AG10803 (cell line): Measurements from ENCODE around the gene OBI1.

Source experiments
- DNase-seq: peaks from one replicate; pipeline ENCODE4 v3.0.0; 2010; ENCODE audit warnings: low read depth
- H3K4me3 ChIP-seq: 2 replicates; pipeline ENCODE4 v1.5.1; 2011; ENCODE audit warnings: mild to moderate bottlenecking, low read length, control low read depth
- TF ChIP-seq, protein P1 (sequence below): conservative IDR thresholded peaks from 2 replicates; pipeline ENCODE4 v1.5.1; 2011; ENCODE audit warnings: mild to moderate bottlenecking, low read length, control low read depth, inconsistent platforms

The OBI1 gene

DNA sequence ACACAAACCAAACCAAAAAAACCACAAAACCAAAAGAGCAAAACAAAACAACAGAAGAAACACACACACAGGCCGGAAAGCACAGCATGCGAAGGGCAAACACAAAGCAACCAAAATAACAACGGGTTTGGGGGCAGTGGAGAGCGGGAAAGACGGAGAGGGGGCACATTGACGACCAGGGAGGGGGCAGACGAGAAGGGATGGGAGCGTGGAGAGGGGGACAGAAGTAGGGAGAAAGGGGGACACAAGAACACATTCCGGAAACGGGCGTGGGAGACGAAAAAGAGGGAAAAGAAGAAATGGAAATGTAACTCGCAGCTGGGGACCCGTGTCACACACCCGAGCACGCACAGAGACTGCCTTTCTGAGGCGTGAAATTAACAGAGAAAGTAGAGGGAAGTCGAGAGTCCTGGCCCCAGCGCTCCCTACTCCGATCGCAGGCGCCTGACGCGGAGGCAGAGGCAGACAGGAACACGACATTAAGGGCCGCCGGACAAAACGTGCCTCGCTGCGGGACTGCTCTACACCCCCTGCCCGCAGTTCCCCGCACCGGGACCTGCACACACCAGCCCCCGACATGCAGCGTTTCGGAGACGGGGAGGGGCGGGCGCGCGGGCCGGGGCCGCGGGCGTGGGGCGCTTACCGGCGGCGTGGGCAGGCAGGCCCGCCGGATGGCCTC, 56.3 kb downstream of the OBI1 start:
- H3K4me3 ChIP-seq = no peak overlapping the region

DNA sequence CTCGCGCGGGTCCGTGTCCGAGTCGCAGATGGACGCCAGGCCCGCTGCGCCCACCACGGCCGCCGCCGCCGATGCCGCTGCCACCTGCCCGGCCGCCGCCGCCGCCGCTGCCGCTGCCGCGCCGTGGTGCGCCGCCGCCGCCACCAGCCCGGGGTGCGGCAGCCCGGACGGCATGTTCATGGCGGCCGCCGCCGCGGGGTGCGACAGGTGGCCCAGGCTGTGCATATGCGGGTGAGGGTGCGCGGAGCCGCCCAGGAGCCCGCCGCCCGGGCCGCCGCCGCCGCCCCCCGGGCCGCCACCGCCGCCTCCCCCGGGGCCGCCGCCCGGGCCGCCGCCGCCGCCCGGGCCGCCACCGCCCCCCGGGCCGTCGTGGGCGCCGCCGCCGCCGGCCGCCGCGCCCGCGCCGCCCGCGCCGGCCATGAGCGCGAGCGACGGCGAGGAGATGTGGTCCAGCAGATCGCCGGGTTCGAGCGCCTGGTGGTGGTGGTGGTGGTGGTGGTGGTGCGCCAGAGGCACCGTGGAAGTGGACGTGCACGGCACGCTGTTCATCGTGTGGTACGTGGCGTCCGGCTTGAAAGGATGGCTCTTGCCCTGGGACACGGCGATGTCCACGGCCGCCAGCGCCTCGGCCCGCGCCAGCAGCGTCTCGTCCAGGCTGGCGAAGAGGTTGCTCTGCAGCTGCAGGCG, 56.9 kb downstream of the OBI1 start:
- H3K4me3 ChIP-seq = no peak overlapping the region
- DNase-seq = no peak
- TF ChIP-seq, protein P1, sequence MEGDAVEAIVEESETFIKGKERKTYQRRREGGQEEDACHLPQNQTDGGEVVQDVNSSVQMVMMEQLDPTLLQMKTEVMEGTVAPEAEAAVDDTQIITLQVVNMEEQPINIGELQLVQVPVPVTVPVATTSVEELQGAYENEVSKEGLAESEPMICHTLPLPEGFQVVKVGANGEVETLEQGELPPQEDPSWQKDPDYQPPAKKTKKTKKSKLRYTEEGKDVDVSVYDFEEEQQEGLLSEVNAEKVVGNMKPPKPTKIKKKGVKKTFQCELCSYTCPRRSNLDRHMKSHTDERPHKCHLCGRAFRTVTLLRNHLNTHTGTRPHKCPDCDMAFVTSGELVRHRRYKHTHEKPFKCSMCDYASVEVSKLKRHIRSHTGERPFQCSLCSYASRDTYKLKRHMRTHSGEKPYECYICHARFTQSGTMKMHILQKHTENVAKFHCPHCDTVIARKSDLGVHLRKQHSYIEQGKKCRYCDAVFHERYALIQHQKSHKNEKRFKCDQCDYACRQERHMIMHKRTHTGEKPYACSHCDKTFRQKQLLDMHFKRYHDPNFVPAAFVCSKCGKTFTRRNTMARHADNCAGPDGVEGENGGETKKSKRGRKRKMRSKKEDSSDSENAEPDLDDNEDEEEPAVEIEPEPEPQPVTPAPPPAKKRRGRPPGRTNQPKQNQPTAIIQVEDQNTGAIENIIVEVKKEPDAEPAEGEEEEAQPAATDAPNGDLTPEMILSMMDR = no peak

More for the DNA sequence above, 56.3 kb downstream of the OBI1 start:
- TF ChIP-seq, protein P1 = no peak
- DNase-seq = no peak

DNA sequence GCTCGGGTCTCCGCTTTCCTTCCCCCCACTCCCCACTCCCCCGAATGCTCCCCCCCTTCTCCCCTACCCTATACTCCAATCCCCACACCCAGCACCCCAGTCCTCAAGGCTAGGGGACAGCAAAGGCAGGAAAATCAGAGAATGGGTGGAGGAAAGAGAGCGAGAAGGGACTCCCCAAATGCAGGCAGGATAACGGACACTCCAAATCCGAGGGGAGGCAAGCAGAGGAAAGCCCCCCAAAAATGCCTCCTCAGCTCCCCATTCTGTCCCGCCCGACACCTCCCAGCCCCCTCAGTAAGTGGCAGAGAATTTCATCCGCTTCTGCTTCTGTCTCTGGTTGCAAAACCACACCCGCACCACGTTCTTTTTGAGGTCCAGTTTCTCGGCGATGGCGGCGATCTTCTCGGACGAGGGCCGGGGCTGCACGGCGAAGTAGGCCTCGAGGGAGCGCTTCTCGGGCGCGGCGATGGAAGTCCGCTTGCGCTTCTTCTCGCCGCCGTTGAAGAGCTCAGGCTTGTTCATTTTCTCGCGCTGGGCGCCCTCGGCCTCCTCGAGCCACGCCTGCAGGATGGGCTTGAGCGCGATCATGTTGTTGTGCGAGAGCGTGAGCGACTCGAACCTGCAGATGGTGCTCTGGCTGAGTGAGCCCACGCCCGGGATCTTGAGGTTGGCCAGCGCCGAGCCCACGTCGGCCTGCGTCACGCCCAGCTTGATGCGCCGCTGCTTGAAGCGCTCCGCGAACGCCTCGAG, 57.7 kb downstream of the OBI1 start:
- TF ChIP-seq, protein P1 = no peak
- no peak overlapping the region for H3K4me3 ChIP-seq
- DNase-seq = no peak

- DNase-seq = no peak
- no peak overlapping the region for H3K4me3 ChIP-seq
- TF ChIP-seq, protein P1 = no peak
Measured at GRCh38 chr13:78600280-78600883, 58.6 kb downstream of the OBI1 start.

GRCh38 chr13:78599645-78600279, 59.2 kb downstream of the OBI1 start:
- DNase-seq = no peak
- TF ChIP-seq, protein P1 = no peak
- H3K4me3 ChIP-seq = no peak overlapping the region

DNA sequence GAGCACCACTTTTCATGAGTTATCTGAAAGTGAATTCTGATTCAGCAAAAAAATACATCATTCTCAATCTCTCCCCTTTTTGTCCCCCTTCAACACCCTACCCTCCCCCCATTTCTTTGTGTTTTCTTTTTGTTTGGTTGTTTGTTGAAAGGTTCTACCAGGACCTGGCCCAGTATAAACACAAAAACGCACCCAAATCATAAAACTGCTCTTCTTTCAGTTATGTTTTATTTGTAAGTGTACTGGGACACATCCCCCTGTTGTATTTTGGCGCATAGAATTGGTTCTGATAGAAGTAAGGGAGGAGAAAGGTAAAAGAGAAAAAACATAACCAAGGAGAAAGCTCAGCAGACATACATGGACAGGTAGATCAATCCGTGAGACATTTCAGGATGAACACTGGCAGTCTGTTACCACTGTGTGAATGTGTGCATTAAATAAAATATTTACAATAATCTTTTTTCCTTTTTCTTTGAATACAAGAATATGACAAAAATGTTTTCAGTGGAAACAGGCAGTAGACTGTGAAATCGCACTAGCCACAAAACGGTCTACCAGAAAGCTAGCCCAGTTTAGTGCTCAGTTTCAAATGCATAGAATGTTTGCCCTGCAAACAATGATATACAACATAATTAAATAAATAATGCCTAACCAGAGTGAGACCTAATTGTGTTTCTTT, 59.9 kb downstream of the OBI1 start:
- DNase-seq = no peak
- no peak overlapping the region for H3K4me3 ChIP-seq
- TF ChIP-seq, protein P1 = no peak
